ENCODE measurements around the gene COBLL1.

Gene COBLL1

DNA sequence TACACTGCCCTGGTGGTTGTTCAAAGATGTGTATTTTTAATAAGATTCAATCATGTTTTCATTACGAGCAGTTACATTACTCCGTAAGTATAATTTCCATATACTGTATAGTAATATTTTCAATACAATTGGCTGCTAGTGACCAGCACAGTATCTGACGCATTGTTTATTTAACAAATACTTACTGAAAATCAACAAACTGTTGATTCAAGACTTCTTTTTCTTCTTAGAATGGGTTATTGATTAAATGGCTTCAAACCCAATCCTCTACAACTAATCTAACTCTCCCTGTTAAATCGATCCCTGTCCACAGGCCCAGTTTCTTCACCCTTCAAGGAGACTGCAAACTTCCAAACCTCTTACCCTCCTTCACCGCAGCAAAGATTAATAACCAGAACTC, 18.5 kb downstream of the COBLL1 start:
- DNase-seq (ENCODE audit: low read depth, low spot score) = no peak

DNA sequence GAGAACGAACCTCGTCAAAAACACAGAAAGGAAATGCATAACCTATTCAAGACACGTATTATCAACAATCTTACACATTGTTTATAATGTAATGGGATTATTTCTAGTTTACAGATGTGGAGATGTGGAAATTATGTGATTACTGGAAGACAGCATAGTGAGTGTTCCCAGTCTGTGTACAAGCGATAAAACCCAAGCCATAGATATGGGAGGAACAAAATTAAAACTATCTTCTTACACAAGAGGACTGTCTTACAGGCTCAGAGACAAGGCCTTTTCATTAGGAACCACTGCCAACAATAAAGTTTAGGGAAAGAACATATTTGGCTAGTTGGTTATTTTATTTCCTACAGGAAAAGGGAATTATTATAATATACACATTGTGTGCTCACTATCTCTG, 20.3 kb downstream of the COBLL1 start:
- no peak for DNase-seq (ENCODE audit: low read depth, low spot score)

DNA sequence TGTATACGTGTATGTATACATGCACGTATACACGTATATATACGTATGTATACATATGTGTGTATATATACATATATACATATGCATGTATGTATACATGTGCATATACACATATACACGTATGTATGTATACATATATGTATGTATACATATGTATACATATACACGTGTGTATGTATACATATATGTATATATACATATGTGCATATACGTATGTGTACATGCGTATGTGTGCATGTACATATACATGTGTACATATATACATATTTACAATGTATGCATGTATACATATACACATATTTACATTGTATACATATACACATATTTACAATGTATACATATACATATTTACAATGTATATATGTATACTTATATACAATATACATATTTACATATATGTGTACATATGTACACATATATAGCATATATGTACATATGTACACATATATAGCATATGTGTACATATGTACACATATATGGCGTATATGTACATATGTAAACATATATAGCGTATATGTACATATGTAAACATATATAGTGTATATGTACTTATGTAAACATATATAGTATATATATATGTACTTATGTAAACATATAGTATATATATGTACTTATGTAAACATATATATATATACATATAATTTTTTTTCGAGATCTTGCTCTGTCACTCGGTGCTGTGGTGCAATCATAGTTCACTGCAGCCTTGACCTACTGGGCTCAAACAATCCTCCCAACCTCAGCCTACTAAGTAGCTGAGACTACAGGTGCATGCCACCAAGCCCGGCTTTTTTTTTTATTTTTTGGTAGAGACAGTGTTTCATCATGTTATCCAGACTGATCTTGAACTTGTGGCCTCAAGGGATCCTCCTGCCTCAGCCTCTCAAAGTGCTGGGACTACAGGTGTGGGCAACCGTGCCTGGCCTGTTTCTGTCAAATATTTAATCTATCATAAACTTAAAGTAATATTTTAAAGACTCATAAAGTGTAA, 23.2 kb downstream of the COBLL1 start:
- no peak for DNase-seq (ENCODE audit: low read depth, low spot score)

DNA sequence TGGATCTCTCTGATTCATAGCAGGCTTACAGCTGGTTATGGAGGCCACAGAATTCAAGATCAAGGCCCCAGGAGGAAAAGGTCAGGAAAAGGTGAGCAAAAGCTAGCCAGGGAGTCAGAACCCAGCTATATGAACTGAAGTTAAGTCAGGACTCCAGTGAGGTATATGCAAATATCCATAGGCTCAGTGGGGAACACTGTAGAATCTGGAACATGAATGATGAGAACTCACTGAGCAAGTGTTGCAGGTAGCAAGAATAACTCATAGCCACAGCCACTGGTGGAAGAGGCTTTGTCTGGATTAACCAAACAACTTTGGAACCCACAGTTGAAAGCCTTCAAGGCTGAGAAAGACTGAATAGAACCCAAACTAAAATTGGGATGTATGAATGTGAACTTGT, 24.7 kb downstream of the COBLL1 start:
- DNase-seq (ENCODE audit: low read depth, low spot score) = no peak

DNA sequence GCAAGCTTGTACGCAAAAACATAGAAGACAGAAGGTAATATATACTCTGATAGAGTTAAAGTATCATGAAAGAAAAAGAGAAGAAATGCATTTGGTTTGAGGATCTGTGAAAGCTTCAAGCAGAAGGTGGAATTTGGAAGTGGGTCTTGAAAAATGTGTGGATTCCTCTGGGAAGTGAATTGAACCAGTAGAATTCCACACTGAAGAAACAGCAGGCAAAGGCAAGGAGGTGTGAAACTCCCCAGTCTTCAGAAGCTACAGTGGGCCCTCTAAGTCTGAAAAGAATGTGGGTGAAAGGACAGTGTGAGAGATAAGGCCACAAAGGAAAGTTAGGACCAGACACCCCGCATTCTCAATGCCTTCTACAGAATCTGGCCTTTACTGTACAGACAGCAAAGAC, 25.6 kb downstream of the COBLL1 start:
- DNase-seq (ENCODE audit: low read depth, low spot score) = no peak

DNA sequence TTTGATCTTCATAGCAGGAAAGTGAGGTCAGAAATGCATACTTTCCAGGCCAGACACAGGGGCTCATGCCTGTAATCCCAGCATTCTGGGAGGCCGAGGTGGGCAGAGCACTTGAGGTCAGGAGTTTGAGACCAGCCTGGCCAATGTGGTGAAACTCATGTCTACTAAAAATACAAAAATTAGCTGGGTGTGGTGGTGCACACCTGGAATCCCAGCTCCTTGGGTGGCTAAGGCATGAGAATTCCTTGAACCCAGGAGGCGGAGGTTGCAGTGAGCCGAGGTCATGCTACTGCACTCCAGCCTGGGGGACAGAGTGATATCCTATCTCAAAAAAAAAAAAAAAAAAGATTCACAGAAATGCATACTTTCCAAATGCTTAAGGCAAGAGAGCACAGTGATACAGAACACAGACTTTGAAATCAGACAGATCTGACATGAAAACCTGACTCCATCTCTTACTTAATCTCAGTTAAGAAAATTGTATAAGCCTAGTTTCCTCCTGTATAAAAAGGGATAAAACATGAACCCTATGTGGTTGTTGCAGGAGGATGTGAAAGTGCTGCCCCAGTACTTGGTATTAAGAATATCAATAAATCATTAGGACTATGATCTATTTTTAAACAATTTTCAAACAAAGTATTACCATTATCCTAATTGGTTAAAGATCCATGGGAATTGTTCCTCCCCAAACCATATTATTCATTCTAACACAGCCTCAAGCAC, 26.4 kb downstream of the COBLL1 start:
- DNase-seq (ENCODE audit: low read depth, low spot score) = no peak

DNA sequence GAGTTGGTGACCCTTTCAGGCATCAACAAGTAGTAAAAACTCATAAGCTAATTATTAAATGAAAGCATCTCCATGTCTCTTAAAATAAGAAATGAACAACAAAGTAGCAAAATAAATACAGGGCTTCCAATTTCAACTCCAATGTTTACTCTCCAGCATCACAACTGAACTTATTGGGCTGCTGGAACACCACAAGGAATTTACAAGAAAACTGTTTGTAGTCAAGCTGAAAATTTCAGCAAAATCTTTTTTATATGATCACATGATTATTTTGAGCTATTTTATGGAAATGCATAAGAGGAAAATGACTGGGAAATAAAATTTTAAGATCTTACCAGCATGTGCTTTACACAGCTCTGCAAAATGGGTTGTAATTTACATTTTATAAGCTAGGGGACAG, 28.1 kb downstream of the COBLL1 start:
- no peak for DNase-seq (ENCODE audit: low read depth, low spot score)

DNA sequence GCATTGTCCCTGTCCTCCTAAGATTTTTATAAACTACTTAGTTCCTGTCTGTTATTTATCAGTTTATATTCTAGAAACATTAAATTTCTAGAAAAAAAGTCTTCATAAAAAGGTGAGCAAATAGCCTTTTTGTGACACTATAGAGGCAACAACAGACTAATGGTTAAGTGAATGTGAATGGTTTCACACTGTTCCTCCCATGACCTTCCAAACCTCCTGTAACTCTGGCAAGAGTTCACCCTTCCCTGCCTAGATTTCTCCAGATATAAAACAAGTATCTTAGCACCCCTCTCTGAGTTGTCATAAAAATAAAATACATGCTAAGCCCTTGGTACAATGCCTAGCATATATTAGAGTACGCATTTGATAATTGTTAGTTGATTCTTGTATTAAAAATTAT, 29.2 kb downstream of the COBLL1 start:
- no peak for DNase-seq (ENCODE audit: low read depth, low spot score)

DNA sequence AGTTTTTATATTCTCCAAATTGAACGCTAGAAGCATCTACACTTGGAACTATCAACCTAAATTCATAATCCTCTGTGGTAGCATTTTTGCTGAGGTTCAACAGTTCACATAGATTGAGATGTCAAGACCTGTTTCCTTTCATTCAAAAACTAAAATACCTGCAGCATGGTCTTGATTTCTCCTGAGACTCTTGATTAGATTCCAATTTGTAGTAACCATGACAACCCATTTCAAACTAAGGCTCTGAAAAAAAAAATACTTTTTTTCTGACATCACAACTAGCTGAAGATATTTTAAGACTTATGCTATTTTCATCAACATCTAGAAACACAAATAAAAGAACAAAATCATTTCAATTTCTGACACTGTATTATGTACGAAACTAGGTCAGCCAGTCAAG, 29.8 kb downstream of the COBLL1 start:
- no peak for DNase-seq (ENCODE audit: low read depth, low spot score)

DNA sequence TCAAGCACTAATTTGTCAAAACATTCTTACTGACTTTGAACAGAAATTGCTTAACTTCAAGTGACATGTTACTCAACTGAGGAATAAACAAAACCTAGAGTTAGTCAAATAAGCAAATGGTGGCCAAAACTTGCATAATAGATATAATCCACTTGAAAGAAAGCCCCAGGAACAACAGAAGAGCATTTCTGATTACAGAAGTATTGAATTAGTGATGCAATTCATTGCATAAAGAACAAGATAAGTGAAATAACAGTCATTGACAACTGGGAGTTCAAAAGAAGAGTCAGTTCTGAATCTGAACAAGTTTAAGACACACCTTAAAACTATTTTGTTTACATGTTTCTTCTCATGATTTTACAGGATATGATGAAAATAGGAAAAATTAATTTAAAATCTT, 30.8 kb downstream of the COBLL1 start:
- DNase-seq (ENCODE audit: low read depth, low spot score) = no peak

DNA sequence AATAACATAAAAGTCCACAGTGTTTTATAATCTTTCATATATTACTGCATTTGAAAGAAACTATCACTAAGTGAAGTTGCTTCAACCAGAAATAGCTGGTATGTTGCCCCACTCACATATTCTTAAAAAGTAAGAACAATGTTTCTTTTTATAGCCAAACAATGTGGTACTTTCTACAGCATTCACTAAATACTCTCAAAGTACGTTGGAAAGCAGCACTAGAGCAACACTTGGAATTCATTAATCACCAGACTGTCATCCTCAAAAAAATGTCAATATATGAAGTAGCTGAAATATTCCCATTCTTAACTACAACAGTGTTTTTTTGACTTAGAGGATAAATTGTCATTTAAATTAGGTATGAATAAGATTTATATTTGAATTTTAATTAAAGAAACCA, 32.8 kb downstream of the COBLL1 start:
- no peak for DNase-seq (ENCODE audit: low read depth, low spot score)

DNA sequence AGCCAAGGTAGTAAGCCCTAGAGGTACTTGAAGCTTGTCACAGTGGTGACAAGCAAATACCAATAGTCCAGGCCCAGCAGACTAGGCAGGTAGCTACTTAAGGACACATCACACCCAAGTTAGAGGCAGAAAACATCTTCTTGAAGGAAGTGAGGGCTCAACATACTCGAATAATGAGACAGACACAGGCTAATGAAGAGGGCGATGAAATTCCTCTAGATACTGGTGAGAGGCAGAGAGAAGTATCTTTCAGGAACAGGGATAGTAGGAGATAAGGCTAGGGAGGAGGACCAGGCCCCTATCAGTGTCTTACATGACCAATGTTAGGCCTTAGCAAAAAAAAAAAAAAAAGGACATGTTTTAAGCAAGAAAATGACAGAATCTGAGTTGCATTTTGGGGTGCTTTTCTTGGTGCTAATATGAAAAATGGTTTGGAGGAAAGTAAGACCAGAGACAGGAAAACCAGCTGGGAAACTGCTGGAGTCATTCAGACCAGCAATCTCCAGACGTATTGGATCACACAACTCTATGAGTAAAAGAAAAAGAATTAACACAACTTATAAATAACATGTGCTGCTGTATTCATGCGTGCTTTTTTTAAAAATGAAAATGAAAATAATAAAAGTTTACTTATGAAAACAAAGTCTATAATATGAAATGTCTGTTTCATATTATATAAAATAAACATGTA, 37.7 kb downstream of the COBLL1 start:
- DNase-seq (ENCODE audit: low read depth, low spot score) = no peak

DNA sequence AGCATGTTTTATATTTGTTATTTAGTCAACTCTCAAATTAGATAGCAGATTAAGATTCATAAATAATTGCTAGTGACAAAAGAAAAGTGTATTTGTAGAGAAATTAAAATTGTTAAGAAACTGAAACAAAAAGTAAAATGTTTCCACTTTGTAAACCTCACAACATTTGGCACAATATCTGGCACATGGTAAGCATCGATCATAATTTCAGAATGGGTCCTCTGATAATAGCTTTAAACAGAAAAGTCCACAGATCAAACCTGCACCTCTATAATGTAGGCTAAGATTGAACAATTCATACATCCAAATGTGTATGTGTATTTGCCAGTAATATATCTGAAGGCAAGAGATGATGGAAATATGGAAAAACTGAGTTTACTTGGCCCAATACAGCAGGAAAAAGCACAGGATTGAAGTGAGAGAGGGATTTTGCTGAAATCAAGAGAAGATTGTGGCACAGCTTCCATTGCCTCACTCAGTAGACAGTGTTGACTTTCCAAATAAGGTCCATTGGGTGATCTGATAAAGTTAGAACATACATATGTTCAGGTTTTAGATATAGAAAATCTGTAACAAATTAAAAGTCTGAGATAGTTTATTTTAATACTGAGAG, 39.4 kb downstream of the COBLL1 start:
- no peak for DNase-seq (ENCODE audit: low read depth, low spot score)

DNA sequence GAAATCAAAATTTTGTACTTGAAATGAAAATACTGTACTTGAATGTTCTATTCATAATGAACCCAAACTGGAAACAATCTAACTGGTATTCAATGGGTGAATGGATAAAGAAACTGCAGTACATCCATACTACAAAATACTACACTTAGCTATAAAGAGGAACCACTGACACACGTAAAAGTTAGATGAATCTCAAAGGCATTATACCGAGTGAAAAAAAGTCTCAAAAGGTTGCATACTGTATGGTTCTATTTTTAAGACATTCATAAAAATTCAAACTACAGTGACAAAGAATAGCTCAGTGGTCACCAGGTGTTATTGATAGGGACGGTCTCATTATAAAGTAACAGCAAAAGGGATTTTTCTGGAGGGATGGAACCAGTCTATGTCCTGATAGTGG, 41.1 kb downstream of the COBLL1 start:
- DNase-seq (ENCODE audit: low read depth, low spot score) = no peak

DNA sequence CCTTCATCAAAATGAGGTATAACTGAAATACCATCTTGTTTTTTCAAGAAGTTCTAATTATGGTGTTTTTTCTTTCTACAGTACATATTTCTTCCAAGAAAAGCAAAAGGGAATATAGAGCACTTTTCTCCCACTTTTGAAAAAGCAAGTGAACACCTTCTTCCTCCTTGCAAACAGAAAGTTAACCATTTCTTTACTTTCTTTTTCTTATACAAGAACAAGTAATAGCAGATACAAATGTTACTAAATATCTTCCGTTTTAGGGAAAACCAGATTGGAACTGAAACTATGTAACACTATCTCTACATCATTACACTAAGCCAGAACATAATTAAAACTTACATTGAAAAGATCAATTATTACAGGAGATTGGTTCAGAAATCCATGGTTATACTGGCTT, 44.0 kb downstream of the COBLL1 start:
- no peak for DNase-seq (ENCODE audit: low read depth, low spot score)

DNA sequence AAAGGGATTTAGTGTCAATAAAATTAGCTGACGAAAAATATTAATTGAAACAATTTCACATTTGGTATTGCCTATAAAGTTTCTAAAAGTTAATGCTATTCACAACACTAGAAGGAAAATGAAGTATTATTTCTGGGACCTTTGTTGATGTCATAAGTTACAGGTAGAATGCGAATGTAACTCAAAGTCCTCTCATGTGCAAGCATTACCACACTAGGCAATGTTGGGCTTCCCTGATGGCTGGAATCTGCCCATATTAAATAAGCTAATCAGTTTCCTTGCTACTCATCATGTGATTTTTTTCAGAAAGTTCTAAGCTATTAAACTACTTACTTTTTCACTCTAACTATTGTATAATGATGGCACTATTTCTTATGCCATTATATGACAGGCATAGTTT, 44.6 kb downstream of the COBLL1 start:
- no peak for DNase-seq (ENCODE audit: low read depth, low spot score)

DNA sequence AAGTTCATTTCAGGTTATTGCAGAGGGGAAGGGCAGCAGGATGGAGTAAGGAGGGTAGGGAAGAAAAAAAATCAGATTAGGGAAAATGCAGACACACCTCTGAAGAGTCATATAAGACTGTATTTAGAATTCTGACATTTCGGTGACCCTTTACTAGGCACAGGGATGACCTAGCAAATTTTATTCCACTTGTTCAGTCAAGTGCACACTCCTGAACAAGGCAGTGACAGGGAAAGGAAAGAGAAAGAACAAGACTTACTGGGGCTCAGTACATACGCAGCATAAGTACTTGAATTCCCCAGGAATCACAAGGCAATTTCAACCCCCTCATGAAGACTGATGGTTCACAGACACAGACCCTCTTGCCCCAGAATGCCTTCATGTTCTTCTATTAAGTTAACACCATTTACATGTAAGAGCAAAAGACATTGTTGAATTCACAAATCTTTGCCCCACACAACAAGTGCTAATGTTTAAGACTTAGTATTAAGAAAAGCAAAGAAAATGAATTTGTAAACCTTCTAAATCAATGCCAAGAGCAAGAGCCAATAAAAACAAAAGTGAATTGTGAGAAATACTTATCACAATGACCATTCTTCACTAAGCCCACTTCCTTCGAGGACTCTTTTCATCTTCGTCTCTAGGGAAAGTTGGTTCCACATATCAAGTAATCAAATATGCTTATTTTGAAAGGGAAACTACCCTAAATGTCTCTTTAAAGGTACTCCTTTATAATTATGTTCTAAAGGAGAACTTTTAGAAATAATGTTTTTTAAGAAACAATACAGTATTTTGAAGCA, 47.0 kb downstream of the COBLL1 start:
- no peak for DNase-seq (ENCODE audit: low read depth, low spot score)

DNA sequence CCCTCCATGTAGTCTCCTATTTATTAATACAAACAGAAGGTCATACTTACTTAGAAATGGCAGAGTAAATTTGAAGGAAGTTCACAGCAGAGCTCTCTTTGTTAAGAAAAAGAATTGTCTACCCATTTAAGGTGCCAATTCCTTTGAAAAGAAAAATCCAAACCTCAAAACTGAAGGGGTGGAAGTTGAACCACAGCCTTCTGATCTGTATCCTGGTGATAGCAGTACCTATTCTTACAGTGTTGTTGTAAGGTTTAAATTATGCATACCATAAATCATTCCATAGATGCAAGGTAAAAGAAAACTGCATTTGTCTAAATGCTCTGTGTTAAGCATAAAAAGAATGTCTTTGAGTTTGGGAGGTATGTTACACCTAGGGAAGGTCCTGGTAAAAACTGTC, 47.6 kb downstream of the COBLL1 start:
- DNase-seq (ENCODE audit: low read depth, low spot score) = no peak

DNA sequence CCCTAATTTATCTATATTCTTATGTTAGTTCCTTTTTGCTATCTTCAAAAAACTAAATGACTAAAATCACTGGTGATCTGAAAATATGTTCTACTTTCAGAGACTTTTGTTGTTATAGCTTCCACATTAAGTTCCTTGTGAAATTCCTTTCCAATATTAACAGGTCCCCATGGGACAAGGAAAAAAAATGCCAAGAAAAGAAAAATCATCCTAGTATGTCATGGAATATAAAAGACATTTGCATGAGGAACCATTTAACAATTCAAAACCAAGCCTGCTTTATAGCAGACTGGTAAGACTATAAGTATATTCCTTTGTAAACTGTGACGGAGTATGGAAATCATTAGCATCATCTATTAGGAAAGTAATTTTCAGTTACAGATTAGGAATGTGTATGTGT, 48.1 kb downstream of the COBLL1 start:
- no peak for DNase-seq (ENCODE audit: low read depth, low spot score)

DNA sequence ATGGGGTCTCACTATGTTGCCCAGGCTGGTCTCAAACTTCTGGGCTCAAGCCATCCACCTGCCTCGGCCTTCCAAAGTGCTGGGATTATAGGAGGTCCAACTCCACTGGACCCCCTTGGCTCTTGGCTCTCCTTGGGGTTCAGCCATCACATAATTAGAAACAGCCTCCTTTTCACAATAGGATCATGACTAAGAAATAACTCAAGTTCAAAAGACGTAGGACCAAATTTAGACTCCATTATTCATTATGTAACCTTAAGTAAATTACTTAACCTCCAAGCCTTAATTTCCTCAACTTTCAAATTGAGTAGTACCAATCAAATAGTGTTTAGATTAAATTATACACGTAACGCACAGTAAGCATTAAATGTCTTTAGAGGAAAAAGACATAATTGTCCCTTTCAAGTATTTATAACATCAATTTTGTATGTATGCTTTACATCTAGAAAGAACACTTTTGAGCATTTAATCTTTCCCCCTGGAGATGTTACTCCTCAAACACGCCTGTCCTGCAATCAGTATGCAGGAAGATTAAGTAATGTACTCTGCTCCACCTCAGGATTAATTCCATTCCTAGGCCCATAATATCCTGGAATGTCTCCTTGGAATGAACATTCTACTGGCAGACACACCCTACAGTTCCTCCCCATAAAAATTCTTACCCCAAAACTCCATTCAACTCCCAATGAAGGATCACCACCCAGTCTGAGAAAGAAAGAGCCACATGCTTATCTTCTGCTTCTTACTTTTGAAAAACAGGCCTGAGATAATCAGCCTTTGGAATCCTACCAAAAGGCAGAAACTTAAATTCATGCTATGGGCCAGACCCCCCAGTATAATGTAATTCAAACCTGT, 49.1 kb downstream of the COBLL1 start:
- no peak for DNase-seq (ENCODE audit: low read depth, low spot score)
